Measurements from ENCODE around the gene TMPRSS6.
A peak's percentile ranks its signal among the peaks of the same experiment; 100 is the strongest.

TMPRSS6 gene

DNA sequence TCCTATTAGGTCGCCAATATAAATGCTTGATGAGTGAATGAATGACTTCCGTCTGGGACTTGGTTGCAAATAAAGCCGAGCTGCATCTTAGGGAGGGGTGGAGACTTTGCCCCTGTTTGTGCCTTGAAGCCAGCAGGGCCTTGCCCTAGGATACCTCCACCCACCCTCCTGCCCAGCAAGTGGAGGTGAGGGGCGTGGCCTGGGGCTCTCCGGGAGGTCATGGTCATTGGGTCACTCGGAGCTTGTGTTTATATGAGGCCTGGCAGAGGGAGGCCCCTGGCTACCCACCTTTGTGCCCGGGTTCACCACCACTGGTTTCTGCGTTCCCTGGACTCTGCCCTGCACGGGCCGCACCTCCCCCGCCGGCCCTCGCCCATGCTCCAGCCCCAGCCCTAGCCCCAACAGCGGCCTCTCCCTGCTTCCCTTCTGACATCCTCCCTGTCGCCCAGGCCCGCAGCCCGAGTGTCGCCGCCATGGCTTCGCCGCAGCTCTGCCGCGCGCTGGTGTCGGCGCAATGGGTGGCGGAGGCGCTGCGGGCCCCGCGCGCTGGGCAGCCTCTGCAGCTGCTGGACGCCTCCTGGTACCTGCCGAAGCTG, 85.7 kb downstream of the TMPRSS6 start:
- no peak for DNase-seq

DNA sequence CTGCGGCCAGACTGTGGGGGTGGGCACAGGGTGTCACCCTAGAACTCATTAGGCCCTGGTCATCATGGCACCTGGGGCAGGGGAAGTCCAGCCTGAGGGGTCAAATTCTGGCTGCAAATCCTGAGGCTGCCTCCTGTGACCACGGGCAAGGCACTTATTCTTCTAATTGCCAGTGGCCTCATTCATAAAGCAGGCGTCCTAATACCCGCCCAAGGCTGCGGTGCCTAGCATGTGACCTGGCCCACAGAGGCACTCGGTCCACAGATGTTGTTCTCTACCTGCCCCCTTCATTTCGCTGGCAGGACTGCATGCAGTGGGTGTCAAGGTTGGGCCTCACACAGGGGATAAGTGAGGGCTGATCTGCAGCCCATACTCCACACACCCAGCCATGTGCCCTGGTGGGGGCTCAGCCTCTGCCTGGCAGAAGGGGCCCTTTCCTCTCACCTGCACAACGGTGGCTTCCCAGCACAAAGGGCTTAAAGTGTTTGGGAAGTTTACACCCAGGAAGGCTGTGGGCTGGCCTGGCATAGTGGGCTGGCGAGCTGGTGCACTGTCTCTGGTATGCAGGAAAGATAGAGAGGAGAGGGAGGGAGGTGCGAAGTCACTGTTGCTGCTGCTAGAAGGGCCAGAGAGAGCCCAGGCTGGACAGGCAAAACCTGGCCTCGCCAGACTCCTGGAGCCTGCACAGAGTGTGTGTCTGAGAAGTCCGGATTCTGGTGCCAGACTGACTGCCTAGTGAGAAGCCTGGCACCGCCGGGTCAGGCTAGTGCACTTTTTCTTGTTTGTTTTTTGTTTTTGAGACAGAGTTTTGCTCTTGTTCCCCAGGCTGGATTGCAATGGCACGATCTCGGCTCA, 86.8 kb downstream of the TMPRSS6 start:
- DNase-seq = no peak

DNA sequence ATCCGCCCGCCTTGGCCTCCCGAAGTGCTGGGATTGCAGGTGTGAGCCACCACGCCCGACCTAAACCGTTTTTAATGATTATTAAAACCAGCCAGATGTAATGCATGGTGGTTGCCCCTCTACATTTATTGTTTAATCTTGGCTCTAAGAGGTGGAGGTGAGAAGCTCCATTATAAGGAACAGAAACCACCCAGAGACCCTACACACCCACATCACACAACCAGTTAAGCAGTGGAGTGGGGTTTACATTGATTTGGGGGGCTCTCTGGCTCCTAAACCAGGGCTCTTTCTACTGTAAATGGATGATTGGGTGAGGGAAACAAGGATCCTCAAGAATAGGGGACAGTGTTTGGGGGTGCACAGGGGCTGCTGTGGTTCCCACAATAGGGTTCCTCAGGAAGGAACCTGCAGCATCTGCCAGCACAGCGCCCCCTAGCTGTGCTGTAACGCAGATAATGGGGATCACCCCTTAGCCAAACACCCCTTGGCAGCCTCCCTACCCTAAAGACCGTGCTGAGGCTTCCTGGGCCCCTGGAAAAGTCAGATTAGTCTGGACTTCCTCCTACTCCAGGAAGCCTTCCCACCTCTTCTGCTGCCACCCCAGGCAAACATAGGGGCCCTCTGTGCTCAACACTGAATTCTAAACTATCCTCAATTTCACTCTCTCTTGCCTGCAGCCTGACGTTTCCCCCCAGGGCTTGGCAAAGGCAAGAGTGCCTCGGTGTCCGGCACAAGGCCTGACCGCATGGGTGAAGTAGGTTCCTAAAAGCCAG, 87.6 kb downstream of the TMPRSS6 start:
- DNase-seq = peak; percentile 73

DNA sequence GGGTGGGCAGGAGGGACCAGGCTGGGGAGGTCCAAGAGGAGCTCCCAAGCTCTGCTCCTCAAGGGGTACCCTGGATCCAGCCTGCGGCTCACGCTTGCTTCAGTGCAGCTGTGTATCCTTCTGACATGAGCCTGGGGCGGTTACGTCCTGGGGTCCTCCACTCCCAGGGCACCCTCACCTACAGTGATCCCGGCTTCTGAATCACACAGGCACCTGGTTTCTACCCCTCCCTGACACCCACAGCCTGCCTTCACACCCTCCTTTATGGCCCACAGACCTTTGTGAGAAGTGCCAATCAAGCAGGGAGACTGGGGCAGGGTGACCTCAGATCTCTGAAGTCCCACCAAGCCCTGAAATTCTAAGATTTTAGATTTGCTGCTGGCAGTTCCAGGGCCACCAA, 88.5 kb downstream of the TMPRSS6 start:
- no peak for DNase-seq

DNA sequence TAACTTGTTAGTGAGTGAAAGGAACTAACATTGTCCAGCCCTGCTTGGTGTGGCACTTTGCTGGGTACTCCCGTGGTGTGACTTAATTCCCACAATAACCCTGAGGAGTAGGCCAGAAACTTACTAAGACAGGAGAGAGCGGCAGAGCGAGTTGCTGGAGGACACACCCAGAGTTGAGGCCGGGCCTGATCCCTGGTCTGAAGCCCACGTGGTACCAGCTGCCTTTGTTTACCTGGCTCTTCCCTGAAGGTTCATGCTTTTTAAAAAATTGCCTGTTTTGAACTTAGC, 89.4 kb downstream of the TMPRSS6 start:
- peak; percentile 48 for DNase-seq

DNA sequence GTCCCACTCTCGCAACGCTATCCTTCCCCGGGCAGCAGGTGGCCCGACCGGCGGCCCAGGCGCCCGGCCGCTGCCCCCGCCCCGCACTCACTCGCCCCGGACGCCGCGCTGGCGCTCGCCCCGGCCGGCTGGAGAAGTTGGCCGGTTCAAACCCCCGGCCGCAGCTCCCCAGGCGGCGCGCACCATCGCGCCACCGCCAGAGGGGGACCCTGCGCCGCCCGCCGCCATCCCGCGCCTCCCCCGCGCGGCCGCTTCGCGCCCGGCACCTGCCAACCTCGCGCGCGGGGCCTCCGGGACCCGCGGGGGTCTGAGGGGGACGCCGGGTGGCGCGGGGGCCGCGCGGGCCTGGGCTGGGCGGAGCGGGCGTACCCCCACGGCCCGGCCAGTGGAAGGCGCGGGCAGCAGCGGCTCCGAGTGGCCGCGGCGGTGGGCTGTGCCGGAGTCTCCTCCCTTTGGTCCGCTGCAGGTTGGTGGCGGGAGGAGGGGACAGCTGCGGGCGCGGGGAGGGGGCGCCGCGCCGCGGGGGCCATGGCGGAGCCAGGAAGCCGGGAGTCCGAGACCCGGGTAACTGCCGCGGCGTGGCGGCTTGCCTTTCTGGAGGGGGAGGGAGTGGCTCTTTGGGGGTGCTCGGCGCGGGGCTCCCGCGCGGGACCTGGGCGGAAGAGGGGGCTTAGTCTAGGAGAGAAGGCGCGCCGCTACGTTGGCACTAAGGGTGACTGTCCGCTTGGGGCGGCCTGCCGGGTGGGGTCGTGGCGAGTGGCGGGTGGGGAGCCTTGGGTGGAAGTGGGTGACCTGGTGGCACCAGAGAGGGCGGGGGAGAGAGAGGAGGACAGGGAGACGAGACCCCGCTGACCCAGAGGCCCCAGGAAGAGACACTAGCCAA, 90.0 kb downstream of the TMPRSS6 start, which contains the start of the genes MPST and TST:
MPST (plus strand) TSS at position 434 of the 883 bp plus-strand sequence; CDS start at position 529, 95 bp downstream.
TST (minus strand) TSS at position 139 of the 883 bp plus-strand sequence. CDS start 715 bp downstream, outside the sequence.
- peak; percentile 84 for DNase-seq

DNA sequence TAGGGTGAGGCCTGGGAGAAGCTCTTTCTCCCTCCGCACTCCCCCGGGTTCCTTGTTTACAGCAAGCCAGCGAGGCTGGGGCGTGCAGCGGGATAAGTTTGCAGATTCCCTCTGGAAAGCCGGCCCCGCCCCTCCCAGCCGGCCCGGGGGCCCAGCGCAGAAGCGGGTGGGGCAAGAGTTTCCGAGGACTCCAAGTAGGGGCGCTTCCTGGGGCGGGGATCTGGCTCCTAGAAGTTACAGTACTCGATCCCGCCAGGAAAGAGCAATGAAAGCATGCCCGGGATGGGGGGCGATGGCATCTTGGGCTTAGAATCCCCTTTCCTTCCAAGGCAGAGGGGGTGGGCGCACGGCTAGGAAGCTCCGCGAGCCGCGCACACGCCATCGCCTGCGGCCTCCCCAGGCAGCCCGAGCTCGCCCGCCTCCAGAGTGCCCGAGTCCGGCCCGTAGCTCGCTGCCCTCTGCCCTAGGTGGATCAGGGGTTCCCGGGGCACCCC, 90.7 kb downstream of the TMPRSS6 start:
- no peak for DNase-seq

DNA sequence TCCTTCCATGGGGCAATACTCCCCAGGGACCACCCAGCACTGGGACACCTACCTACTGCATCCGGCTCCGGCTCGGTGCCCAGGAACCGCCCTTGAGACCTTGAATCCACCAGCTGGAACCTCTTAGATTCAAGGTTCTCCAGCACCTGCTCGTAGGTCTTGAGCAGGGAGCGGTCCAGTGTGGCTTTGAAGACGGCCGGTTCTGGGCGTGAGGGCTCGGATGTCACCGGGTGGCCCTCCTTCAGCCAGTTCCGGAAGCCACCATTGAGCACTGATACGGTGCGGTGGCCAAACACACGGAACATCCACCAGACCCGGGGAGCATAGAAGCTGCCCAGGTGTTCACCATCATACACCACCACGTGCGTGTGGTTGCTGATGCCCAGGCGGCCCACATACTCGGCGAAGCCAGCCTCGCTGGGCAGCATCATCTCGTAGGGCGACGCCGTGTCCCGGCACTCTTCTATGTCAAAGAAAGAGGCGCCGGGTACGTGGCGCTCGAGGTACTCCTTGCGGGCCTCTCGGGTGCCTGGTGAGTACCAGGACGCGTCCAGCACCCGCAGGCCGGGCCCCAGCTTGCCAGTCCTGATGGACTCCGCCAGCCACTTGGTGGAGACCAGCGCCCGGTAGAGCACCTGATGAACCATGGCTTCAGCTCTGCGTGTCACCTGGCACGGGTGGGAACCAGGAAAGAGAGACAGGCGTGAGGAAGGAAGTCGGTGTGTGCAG, 91.3 kb downstream of the TMPRSS6 start:
- no peak for DNase-seq

DNA sequence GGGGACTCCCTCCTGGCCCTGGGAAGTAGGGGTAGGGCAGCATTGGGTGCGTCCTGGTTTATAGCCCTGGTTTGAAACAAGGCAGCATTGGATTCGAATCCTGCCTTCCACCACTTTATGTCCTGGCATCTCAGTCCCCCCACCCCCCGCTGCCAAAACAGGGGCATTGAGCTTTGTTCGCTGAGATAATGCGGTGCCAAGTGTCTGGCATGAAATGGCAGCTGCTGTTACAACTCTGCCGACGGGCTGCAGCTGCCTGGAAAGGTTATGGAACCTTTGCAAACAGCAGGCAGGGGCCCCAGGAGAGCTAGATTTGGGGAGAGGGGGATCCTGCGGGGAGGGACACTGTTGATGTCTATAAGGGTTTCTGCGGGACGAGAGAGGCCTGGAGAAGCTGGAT, 92.2 kb downstream of the TMPRSS6 start:
- no peak for DNase-seq

DNA sequence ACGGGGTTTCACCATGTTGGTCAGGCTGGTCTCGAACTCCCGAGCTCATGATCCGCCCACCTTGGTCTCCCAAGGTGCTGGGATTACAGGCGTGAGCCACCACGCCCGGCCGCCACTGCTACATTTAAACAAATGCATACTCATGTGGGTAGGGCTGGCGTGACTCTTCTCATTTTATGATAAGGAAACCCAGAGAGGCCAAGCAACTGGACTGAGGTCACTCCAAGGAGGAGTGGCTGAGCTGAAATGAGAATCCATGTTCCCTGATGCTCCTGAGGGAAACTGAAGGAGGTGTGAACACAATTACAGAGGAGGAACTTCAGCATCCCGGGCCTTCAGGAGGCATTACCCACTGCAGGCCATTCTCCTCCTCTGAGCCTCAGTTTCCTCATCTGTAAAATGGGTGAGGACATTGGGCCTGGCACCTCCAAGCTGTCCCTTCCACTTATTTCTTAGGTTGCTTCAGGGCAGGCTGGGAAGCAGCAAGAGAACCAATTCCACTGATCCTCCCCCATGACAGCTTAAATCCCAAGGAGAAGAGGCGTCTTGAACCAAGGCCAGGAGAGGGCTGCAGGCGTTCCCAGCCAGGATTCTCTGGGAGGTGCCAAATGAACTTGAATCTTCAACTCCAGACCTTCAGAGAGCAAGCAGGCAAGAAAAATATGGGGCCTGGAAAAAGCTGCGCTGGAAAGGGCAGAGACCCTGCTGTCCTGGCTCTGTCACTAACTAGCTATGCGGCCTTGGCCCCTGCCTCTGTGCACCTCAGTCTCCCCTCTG, 93.2 kb downstream of the TMPRSS6 start:
- DNase-seq = no peak

DNA sequence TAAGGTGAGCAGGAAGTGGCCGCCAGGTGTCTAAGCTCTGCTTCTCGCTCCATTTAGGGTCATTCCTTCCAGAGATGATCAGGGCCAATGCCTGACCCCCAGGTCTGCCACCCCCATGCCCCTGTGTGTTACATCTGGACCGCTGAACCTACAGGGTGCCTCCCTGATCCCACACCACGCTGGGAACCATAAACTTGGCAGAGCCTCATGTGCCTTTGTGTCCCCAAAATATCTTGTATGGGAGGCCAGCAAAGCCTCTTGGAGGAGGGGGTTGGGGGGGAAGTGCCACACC, 94.0 kb downstream of the TMPRSS6 start:
- DNase-seq = no peak

All from RPMI8226 (cell line).